Body of pancreas (tissue), 4 donors: Measurements from ENCODE around the gene DMD. TPM values are rescaled to one million over a fixed set of nuclear protein-coding genes. Genes with fewer than 3 reads are reported as not detected.

Experiments used
- ATAC-seq: fragments of 150-250 bp; one replicate; pipeline ENCODE4 v1.9.1; 2016
- DNase-seq, 4 donors: peaks; one replicate each; pipeline ENCODE4 v3.0.0-alpha.2; 2019
- H3K27ac ChIP-seq, 4 donors: fragments of 200-600 bp; sonication (generic); 1 replicate in 3 of 4; 2 replicates in 1 of 4; pipeline versions ENCODE4 v1.5.1 to v1.6.1; 2016 to 2019; ENCODE audit warnings: mild to moderate bottlenecking in 1 of 4, mixed read lengths in 1 of 4, moderate library complexity in 1 of 4
- H3K27me3 ChIP-seq, 2 donors: fragments of 200-600 bp; sonication (generic); one replicate each; pipeline ENCODE4 v1.6.0; 2016; ENCODE audit warnings: mild to moderate bottlenecking in 1 of 2
- H3K36me3 ChIP-seq, 2 donors: fragments of 200-600 bp; sonication (generic); replicated peaks in 1 of 2; 2 replicates each; pipeline ENCODE4 v1.5.1; 2016; ENCODE audit warnings: low read depth in 2 of 2; ENCODE audit not compliant: insufficient read depth in 1 of 2
- H3K4me1 ChIP-seq: fragments of 200-600 bp; sonication (generic); one replicate; pipeline ENCODE4 v1.6.0; 2016
- H3K4me3 ChIP-seq, 2 donors: fragments of 200-600 bp; sonication (generic); 1 replicate in 1 of 2; 2 replicates in 1 of 2; pipeline ENCODE4 v1.5.1; 2016 to 2019
- H3K9me3 ChIP-seq, 3 donors: fragments of 200-600 bp; sonication (generic); 1 replicate in 2 of 3; 2 replicates in 1 of 3; pipeline ENCODE4 v1.5.1; 2016
- CTCF ChIP-seq, 7 experiments: fragments of 450-650 bp in 4 of 7; fragments of 200-600 bp in 3 of 7; sonication (generic) in 3 of 7; IDR thresholded peaks; one replicate each; pipeline ENCODE4 v1.5.1; 2016 to 2019; ENCODE audit warnings: antibody characterized with exemption in 7 of 7
- POLR2A ChIP-seq, 3 donors: fragments of 450-650 bp; IDR thresholded peaks; one replicate each; pipeline ENCODE4 v1.6.1; 2016; ENCODE audit warnings: antibody characterized with exemption in 3 of 3, mild to moderate bottlenecking in 2 of 3
- WGBS, 2 donors: methylation state at CpG; one replicate each; pipeline ENCODE4 v1.1.5; 2017; 5-methylcytosine and 5-hydroxymethylcytosine counted together
- intact Hi-C: fragments of 100-400 bp; cut with DNase I; formaldehyde crosslinking; loops from one replicate; pipeline ENCODE4 v1.15.1; 2023
- total RNA-seq, 2 donors: library from RNA; depleted of rRNA; stranded (reverse); fragments of >200 nt; gene quantifications; one replicate each; pipeline ENCODE4 v1.1.0, GENCODE V29; 2016

Gene DMD
- total RNA-seq, 2 donors from 2014 or later: 28.5 to 38.6 TPM

- intact Hi-C loops: no loop called here
- TF ChIP-seq CTCF (IDR thresholded peaks at IDR 0.05): no peak
- TF ChIP-seq POLR2A (IDR thresholded peaks at IDR 0.05): no peak
- no peak overlapping the region for H3K27ac ChIP-seq
- no peaks in the 10 kb centered on the region for H3K27me3 ChIP-seq
- no peaks in the 10 kb centered on the region for H3K4me1 ChIP-seq
- DNase-seq (no peak), ATAC-seq (no peak)
- H3K9me3 ChIP-seq: no peaks in the 10 kb centered on the region
- no peak overlapping the region for H3K4me3 ChIP-seq
- H3K36me3 ChIP-seq: no peaks in the 10 kb centered on the region
- 22 to 23% methylated on average over 7 of the region's 7 CpGs for WGBS, 2 donors
Observed at GRCh38 chrX:31697294-31697916, 1513.9 kb downstream of the DMD start.

GRCh38 chrX:31679861-31680260, 1531.5 kb downstream of the DMD start:
- ATAC-seq: no peak
- no peaks in the 10 kb centered on the region for H3K36me3 ChIP-seq
- no peaks in the 10 kb centered on the region for H3K27me3 ChIP-seq
- DNase-seq: no peak
- intact Hi-C loops: no loop called here
- no peak overlapping the region for H3K27ac ChIP-seq
- H3K4me1 ChIP-seq: no peaks in the 10 kb centered on the region
- no peaks in the 10 kb centered on the region for H3K9me3 ChIP-seq
- TF ChIP-seq POLR2A (IDR thresholded peaks at IDR 0.05) (no peak), CTCF (IDR thresholded peaks at IDR 0.05) (no peak)
- H3K4me3 ChIP-seq: no peak overlapping the region

- Histone ChIP-seq H3K4me1 (no peaks in the 10 kb centered on the region), H3K27me3 (no peaks in the 10 kb centered on the region), H3K36me3 (no peaks in the 10 kb centered on the region), H3K4me3 (no peak overlapping the region), H3K9me3 (no peaks in the 10 kb centered on the region), H3K27ac (no peak overlapping the region)
- 34 to 65% methylated on average over 3 of the region's 3 CpGs for WGBS, 2 donors
- intact Hi-C loops: no loop called here
- TF ChIP-seq POLR2A (IDR thresholded peaks at IDR 0.05): no peak
- no peak for TF ChIP-seq CTCF (IDR thresholded peaks at IDR 0.05)
- DNase-seq (no peak), ATAC-seq (no peak)
Observed at GRCh38 chrX:31670245-31670644, 1541.1 kb downstream of the DMD start.

- H3K4me3 ChIP-seq: no peak overlapping the region
- no peaks in the 10 kb centered on the region for H3K27me3 ChIP-seq
- H3K4me1 ChIP-seq: no peaks in the 10 kb centered on the region
- H3K36me3 ChIP-seq: no peaks in the 10 kb centered on the region
- no peak overlapping the region for H3K27ac ChIP-seq
- TF ChIP-seq CTCF (IDR thresholded peaks at IDR 0.05): no peak
- no peak for TF ChIP-seq POLR2A (IDR thresholded peaks at IDR 0.05)
- DNase-seq (no peak), ATAC-seq (no peak)
- WGBS, 2 donors: 64 to 77% methylated on average over 4 of the region's 4 CpGs
- H3K9me3 ChIP-seq: no peaks in the 10 kb centered on the region
- intact Hi-C loops: no loop called here
Observed at GRCh38 chrX:31665454-31665853, 1545.9 kb downstream of the DMD start.

GRCh38 chrX:31663172-31663571, 1548.2 kb downstream of the DMD start:
- H3K27me3 ChIP-seq: no peaks in the 10 kb centered on the region
- intact Hi-C loops: no loop called here
- no peak overlapping the region for H3K4me3 ChIP-seq
- H3K27ac ChIP-seq: no peak overlapping the region
- 77 to 79% methylated on average over 6 of the region's 6 CpGs for WGBS, 2 donors
- ATAC-seq (no peak), DNase-seq (no peak)
- no peaks in the 10 kb centered on the region for H3K36me3 ChIP-seq
- no peaks in the 10 kb centered on the region for H3K9me3 ChIP-seq
- TF ChIP-seq POLR2A (IDR thresholded peaks at IDR 0.05) (no peak), CTCF (IDR thresholded peaks at IDR 0.05) (no peak)
- no peaks in the 10 kb centered on the region for H3K4me1 ChIP-seq
